ENCODE results near the gene SDF2L1.
"Not testable (repeated sequence)": the region's sequence is repeated elsewhere in the genome, so short reads cannot be mapped to it uniquely, and the experiment has no call there.

SDF2L1 gene

GRCh38 chr22:21688706-21689381 lies 46.7 kb downstream of the SDF2L1 start:
- no peak for DNase-seq

DNA sequence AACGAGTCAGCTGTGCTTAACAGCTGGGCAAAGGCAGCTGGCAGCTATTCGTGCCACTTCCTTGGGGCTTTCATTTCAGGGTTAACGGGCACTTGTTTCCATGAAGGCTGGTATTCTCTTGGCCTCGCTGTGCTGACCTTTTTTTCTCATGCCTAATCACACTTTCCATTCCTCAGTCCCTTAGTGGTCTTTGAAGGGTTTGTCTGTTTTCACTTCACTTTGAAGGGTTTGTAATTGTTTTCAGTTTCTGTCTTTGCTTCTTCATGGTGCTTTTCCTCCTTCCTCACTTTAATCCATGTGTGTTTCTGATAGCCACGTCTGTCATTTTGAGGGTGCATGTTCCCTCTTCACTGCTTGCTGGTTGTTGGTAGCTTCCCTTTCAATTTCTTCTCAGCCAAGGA lies 48.3 kb downstream of the SDF2L1 start:
- DNase-seq = no peak

GRCh38 chr22:21691816-21692215 lies 49.7 kb downstream of the SDF2L1 start:
- no peak for DNase-seq

GRCh38 chr22:21692856-21693255 lies 50.8 kb downstream of the SDF2L1 start:
- not testable (repeated sequence) for DNase-seq

- DNase-seq = no peak
These were observed 51.4 kb downstream of the SDF2L1 start for GRCh38 chr22:21693333-21693998.
